ENCODE data around the gene TAP1.
A peak's percentile ranks its signal among the peaks of the same experiment; 100 is the strongest.

The TAP1 gene

GRCh38 chr6:32890831-32891230 is 37.3 kb upstream of the TAP1 start:
- TF ChIP-seq ZSCAN23 (tag by site-specific recombination; IDR thresholded peaks at IDR 0.05): no peak
- no peak for TF ChIP-seq PRDM1 (tag by site-specific recombination; IDR thresholded peaks at IDR 0.05)
- TF ChIP-seq ZNF660 (tag by site-specific recombination; IDR thresholded peaks at IDR 0.05): no peak
- no peak for TF ChIP-seq ZFP3 (tag by site-specific recombination; IDR thresholded peaks at IDR 0.05; ENCODE audit: low read depth)
- peaks cover 7% of the 10 kb centered on the region for H3K4me1 ChIP-seq (ENCODE audit: control insufficient read depth, insufficient read depth, low read length)
- CTCF ChIA-PET: interaction anchor here (1.0 to 6.2 kb wide), 6 partner anchors 43 to 257 kb away, joined by 3 to 51 read pairs (median 7); partner anchors contain the start of gene HLA-DMA

DNA sequence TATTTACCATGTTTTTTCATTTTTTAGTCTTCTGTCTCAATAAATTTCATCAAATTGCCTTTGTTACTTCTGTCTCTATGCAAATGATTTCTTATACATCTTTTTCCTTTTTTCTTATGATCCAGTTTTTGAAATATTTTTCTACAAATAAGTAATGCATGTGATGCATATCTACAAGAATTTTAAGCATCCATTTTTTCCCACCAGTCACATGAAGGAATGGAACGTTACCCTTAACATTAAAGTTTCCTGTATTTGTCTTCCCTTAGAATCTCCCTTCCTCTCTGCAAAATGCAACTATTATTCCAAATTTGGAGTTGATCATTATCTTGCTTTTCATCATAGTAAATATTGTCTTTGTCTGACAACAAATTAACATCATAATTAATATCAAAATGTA is 36.0 kb upstream of the TAP1 start:
- H3K9me3 ChIP-seq (ENCODE audit: control insufficient read depth, insufficient read depth, low read depth, low read length): no peaks in the 10 kb centered on the region
- no peaks in the 10 kb centered on the region for H3K36me3 ChIP-seq (ENCODE audit: control insufficient read depth in 2 of 2, insufficient read depth in 1 of 2, low read length in 2 of 2)
- CTCF ChIA-PET: interaction anchor here (0.6 to 1.7 kb wide), 8 partner anchors 25 to 258 kb away, joined by 3 to 14 read pairs (median 4); partner anchors contain the start of gene TAP2
- H3K4me1 ChIP-seq (ENCODE audit: control insufficient read depth, insufficient read depth, low read length): peaks cover 4% of the 10 kb centered on the region
- no peak overlapping the region for H3K4me3 ChIP-seq (ENCODE audit: low read depth, low read length)
- H3K27ac ChIP-seq (ENCODE audit: extremely low read depth, low read depth, low read length): no peak overlapping the region
- TF ChIP-seq ZNF747 (tag by site-specific recombination; IDR thresholded peaks at IDR 0.05) (no peak), ZNF274 (IDR thresholded peaks at IDR 0.05; ENCODE audit: low read length) (no peak), ZNF274 (tag by site-specific recombination; IDR thresholded peaks at IDR 0.05; ENCODE audit: borderline replicate concordance) (no peak), SALL2 (tag by site-specific recombination; IDR thresholded peaks at IDR 0.05; ENCODE audit: borderline replicate concordance) (no peak)
- POLR2A ChIA-PET: no interaction called here

More at GRCh38 chr6:32890831-32891230, 37.3 kb upstream of the TAP1 start:
- Histone ChIP-seq H3K27ac (ENCODE audit: extremely low read depth, low read depth, low read length) (no peak overlapping the region), H3K4me3 (ENCODE audit: low read depth, low read length) (no peak overlapping the region), H3K36me3 (ENCODE audit: control insufficient read depth in 2 of 2, insufficient read depth in 1 of 2, low read length in 2 of 2) (no peaks in the 10 kb centered on the region), H3K9me3 (ENCODE audit: control insufficient read depth, insufficient read depth, low read depth, low read length) (no peaks in the 10 kb centered on the region)
- POLR2A ChIA-PET: no interaction called here

DNA sequence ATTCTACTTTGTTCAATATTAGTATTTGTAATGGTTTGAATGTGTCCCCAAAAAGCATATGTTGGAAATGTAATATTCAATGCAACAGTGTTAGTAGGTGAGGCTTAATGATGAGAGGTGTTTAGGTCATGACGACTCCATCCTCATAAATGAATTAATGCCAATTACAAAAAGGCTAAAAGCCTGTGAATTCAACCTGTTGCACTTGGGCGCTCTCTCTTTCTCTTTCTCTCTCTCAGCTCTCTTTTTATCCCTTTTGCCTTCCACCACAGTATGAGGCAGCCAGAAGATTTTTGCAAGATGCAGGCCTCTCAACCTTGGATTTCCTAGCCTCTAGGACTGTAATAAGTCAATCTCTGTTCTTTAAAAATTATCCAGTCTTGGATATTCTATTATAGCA is 35.1 kb upstream of the TAP1 start:
- TF ChIP-seq SCRT2 (tag by site-specific recombination; IDR thresholded peaks at IDR 0.05) (peak; percentile 91), ZNF558 (tag by site-specific recombination; IDR thresholded peaks at IDR 0.05) (no peak), SCRT1 (tag by site-specific recombination; IDR thresholded peaks at IDR 0.05; ENCODE audit: borderline replicate concordance) (peak; percentile 43; the same call in 1 of the 2 replicates), PRDM2 (tag by site-specific recombination; IDR thresholded peaks at IDR 0.05; ENCODE audit: borderline replicate concordance) (no peak)
- TF ChIP-seq, protein P1, sequence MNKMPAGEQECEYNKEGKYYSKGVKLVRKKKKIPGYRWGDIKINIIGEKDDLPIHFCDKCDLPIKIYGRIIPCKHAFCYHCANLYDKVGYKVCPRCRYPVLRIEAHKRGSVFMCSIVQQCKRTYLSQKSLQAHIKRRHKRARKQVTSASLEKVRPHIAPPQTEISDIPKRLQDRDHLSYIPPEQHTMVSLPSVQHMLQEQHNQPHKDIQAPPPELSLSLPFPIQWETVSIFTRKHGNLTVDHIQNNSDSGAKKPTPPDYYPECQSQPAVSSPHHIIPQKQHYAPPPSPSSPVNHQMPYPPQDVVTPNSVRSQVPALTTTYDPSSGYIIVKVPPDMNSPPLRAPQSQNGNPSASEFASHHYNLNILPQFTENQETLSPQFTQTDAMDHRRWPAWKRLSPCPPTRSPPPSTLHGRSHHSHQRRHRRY (tag by site-specific recombination; IDR thresholded peaks at IDR 0.05): no peak
- Histone ChIP-seq H3K9me3 (ENCODE audit: control insufficient read depth, insufficient read depth, low read depth, low read length) (no peaks in the 10 kb centered on the region), H3K27ac (ENCODE audit: extremely low read depth, low read depth, low read length) (no peak overlapping the region), H3K4me1 (ENCODE audit: control insufficient read depth, insufficient read depth, low read length) (peaks cover 4% of the 10 kb centered on the region), H3K4me3 (ENCODE audit: low read depth, low read length) (no peak overlapping the region), H3K36me3 (ENCODE audit: control insufficient read depth in 2 of 2, insufficient read depth in 1 of 2, low read length in 2 of 2) (no peaks in the 10 kb centered on the region)
- ChIA-PET POLR2A (interaction anchor here (1.0 kb wide), 1 partner anchor 83 kb away, joined by 3 read pairs; no protein-coding TSS in a partner anchor), CTCF (interaction anchor here (0.6 to 7.6 kb wide), 8 partner anchors 14 to 235 kb away, joined by 3 to 185 read pairs (median 3); no protein-coding TSS in a partner anchor)
